Erythroblast (primary cell): ENCODE data around the gene CLEC9A.

Source experiments
- GATA1 ChIP-seq: IDR thresholded peaks from 2 replicates; pipeline ENCODE4 v1.6.1; 2011; ENCODE audit warnings: low read depth, mild to moderate bottlenecking, control low read depth, low read length, moderate library complexity
- POLR2A ChIP-seq: IDR thresholded peaks from 2 replicates; pipeline ENCODE4 v1.6.1; 2011; ENCODE audit warnings: mild to moderate bottlenecking, low read length

DNA sequence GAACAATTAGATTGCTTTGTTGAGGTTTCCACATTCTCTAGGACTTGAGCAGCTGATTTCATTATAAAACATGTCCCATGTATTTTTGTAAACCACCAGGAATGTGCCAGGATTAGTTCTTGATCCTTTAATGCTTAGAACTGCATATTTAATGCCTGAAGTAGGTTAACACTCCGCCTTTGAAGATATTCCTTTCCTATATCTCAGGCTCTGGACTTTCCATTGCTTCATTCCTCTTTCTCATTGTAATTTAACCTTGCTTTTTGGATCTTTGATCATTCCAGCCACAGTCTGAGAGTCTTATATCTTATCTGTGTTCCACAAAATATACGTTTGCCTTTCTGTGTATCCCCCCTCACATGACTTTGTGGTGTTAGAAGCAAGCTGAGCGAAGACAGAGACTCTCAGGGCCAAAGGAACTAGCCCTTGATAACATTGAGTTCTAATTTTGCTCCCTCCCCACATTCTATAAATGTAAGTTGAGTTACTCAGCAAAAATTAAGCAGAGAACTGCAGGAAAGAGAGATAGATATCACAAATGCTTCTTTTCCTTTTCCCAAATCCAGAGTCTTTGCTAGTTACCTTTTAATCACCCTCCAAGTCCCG is 29.2 kb upstream of the CLEC9A start:
- TF ChIP-seq POLR2A (no peak), GATA1 (no peak)
